ENCODE data around the gene NTRK3.

NTRK3 gene

DNA sequence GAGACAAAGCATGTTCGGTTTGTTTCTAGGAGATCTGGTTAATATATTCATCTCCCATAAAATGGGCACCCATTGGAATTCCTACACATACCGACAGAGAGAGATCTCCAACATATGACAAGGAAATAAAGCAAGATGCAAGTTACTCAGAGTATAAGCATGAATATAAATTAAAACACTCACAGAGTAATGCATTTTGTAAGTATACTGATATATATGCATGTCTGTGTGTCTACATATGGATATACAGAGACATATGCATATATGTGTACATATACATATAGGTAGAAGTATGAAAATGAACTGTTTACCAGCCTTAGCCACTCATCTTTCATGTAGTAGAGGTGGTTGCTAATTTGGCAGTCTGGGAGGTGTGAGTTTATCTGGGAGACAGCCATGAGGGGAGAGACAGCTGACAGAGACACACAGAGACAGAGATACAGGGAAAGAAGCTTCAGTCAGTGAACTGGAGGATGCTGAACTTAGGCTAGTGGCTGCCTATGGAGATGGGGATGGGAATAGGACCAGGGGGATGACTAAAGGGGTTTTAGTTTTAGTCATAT is 134.5 kb downstream of the NTRK3 start:
- Histone ChIP-seq H3K4me1 (ENCODE audit: control insufficient read depth, low read length) (no peaks in the 10 kb centered on the region), H3K27me3 (ENCODE audit: control insufficient read depth, low read length) (no peaks in the 10 kb centered on the region), H3K36me3 (ENCODE audit: control insufficient read depth, low read length) (no peaks in the 10 kb centered on the region), H3K27ac (ENCODE audit: low read depth, low read length) (no peak overlapping the region), H3K9me2 (replicated peaks; ENCODE audit: control insufficient read depth, low read length) (no peaks in the 10 kb centered on the region), H4K20me1 (ENCODE audit: control insufficient read depth, insufficient read depth, low read depth, low read length) (no peaks in the 10 kb centered on the region), H3K4me2 (ENCODE audit: low read length) (no peak overlapping the region), H3K9me3 (ENCODE audit: control insufficient read depth, insufficient read depth, low read length) (no peaks in the 10 kb centered on the region), H3K79me2 (ENCODE audit: control insufficient read depth, low read length) (no peaks in the 10 kb centered on the region), H3K4me3 (ENCODE audit: low read length) (no peak overlapping the region), H3F3A (ENCODE audit: control insufficient read depth, insufficient read depth) (no peaks in the 10 kb centered on the region)
- no peak for TF ChIP-seq EZH2phosphoT487 (IDR thresholded peaks at IDR 0.05; ENCODE audit: borderline replicate concordance, low read length)
- TF ChIP-seq, protein P1, sequence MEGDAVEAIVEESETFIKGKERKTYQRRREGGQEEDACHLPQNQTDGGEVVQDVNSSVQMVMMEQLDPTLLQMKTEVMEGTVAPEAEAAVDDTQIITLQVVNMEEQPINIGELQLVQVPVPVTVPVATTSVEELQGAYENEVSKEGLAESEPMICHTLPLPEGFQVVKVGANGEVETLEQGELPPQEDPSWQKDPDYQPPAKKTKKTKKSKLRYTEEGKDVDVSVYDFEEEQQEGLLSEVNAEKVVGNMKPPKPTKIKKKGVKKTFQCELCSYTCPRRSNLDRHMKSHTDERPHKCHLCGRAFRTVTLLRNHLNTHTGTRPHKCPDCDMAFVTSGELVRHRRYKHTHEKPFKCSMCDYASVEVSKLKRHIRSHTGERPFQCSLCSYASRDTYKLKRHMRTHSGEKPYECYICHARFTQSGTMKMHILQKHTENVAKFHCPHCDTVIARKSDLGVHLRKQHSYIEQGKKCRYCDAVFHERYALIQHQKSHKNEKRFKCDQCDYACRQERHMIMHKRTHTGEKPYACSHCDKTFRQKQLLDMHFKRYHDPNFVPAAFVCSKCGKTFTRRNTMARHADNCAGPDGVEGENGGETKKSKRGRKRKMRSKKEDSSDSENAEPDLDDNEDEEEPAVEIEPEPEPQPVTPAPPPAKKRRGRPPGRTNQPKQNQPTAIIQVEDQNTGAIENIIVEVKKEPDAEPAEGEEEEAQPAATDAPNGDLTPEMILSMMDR (IDR thresholded peaks at IDR 0.05; ENCODE audit: low read depth, low read length, poor library complexity, severe bottlenecking), result no peak

DNA sequence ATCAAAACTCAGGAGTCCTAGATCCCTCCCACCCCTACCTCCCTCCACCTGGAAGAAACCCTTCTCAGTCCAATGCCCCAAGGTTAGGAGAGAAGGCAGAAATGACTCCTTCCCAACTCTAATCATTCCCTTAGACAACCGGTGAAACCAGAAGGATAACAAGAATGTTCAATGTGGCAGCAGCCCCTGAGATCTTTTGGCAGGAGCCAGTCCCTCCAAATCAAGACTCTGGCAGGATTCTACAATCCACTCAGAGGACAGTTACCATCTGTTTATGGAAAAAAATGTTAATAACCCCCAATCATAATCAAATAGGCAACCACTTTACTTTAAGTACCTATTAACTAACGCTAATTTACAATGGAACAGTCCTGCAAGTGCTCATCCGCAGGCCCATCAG is 136.5 kb downstream of the NTRK3 start:
- Histone ChIP-seq H3K4me2 (ENCODE audit: low read length) (no peak overlapping the region), H4K20me1 (ENCODE audit: control insufficient read depth, insufficient read depth, low read depth, low read length) (no peaks in the 10 kb centered on the region), H3K9me3 (ENCODE audit: control insufficient read depth, insufficient read depth, low read length) (no peaks in the 10 kb centered on the region), H3K27ac (ENCODE audit: low read depth, low read length) (no peak overlapping the region), H3K79me2 (ENCODE audit: control insufficient read depth, low read length) (no peaks in the 10 kb centered on the region), H3F3A (ENCODE audit: control insufficient read depth, insufficient read depth) (no peaks in the 10 kb centered on the region), H3K27me3 (ENCODE audit: control insufficient read depth, low read length) (no peaks in the 10 kb centered on the region), H3K4me1 (ENCODE audit: control insufficient read depth, low read length) (no peaks in the 10 kb centered on the region), H3K9me2 (replicated peaks; ENCODE audit: control insufficient read depth, low read length) (no peaks in the 10 kb centered on the region), H3K36me3 (ENCODE audit: control insufficient read depth, low read length) (no peaks in the 10 kb centered on the region), H3K4me3 (ENCODE audit: low read length) (no peak overlapping the region)
- TF ChIP-seq, protein P1 (IDR thresholded peaks at IDR 0.05; ENCODE audit: low read depth, low read length, poor library complexity, severe bottlenecking), result no peak
- TF ChIP-seq EZH2phosphoT487 (IDR thresholded peaks at IDR 0.05; ENCODE audit: borderline replicate concordance, low read length), result no peak

DNA sequence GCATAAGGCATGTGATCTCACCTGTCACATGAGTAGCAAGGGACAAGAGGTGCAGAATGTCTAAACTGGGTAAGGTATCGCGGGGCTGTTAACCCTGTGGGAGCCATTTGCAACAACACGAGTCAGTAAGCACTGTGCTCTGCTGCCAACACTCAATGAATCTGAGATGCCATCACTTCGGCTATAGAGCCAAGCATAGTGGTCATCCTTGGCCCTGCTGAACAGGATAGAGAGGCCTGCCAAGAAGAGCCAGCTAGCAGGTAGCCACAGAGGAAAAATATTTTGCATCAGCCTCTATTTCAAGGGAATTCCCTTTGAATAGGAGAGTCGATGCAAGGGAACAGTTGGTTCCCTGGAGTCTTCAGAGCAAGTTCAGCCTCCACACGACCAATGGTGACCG is 137.8 kb downstream of the NTRK3 start:
- Histone ChIP-seq H3K27ac (ENCODE audit: low read depth, low read length) (no peak overlapping the region), H3K27me3 (ENCODE audit: control insufficient read depth, low read length) (no peaks in the 10 kb centered on the region), H4K20me1 (ENCODE audit: control insufficient read depth, insufficient read depth, low read depth, low read length) (no peaks in the 10 kb centered on the region), H3K4me1 (ENCODE audit: control insufficient read depth, low read length) (no peaks in the 10 kb centered on the region), H3K9me2 (replicated peaks; ENCODE audit: control insufficient read depth, low read length) (no peaks in the 10 kb centered on the region), H3K4me3 (ENCODE audit: low read length) (no peak overlapping the region), H3K9me3 (ENCODE audit: control insufficient read depth, insufficient read depth, low read length) (no peaks in the 10 kb centered on the region), H3K36me3 (ENCODE audit: control insufficient read depth, low read length) (no peaks in the 10 kb centered on the region), H3F3A (ENCODE audit: control insufficient read depth, insufficient read depth) (no peaks in the 10 kb centered on the region), H3K4me2 (ENCODE audit: low read length) (no peak overlapping the region), H3K79me2 (ENCODE audit: control insufficient read depth, low read length) (no peaks in the 10 kb centered on the region)
- no peak for TF ChIP-seq EZH2phosphoT487 (IDR thresholded peaks at IDR 0.05; ENCODE audit: borderline replicate concordance, low read length)
- TF ChIP-seq, protein P1 (IDR thresholded peaks at IDR 0.05; ENCODE audit: low read depth, low read length, poor library complexity, severe bottlenecking), result no peak
